Caco-2 (cell line): ENCODE results near the gene LCOR. TPM values are rescaled to one million over a fixed set of nuclear protein-coding genes. Genes with fewer than 3 reads are reported as not detected.
"Not testable (repeated sequence)": the region's sequence is repeated elsewhere in the genome, so short reads cannot be mapped to it uniquely, and the experiment has no call there.

ENCODE experiments used
- BruUV-seq: library from RNA; stranded (reverse); fragments of 400-500 nt; replicated peaks from 2 replicates; lab custom pipeline; 2021; lab: Mats Ljungman, UMichigan
- CTCF ChIA-PET: fragments of 300-600 bp; sonication (Branson Sonifier 250); formaldehyde crosslinking; loops from one replicate; lab custom pipeline; 2022; ENCODE audit warnings: antibody characterized with exemption; lab: Charles Lee
- POLR2A ChIA-PET: fragments of 300-600 bp; sonication (Branson Sonifier 250); formaldehyde crosslinking; loops from one replicate; lab custom pipeline; 2022; ENCODE audit warnings: antibody characterized with exemption; lab: Charles Lee
- DNase-seq, 2 experiments: peaks; one replicate each; pipeline versions ENCODE4 v3.0.0 to v3.0.0-alpha.2; 2020 to 2022
- H3K27me3 ChIP-seq: replicated peaks from 2 replicates; pipeline ENCODE4 v1.6.0; 2011; ENCODE audit warnings: low read length; ENCODE audit not compliant: control insufficient read depth, insufficient read depth
- H3K36me3 ChIP-seq: 2 replicates; pipeline ENCODE4 v1.5.1; 2011; ENCODE audit warnings: low read length; ENCODE audit not compliant: control insufficient read depth, insufficient read depth
- H3K4me1 ChIP-seq: fragments of 250-450 bp; sonication (Bioruptor Pico); 2 replicates; pipeline ENCODE4 v1.5.1; 2020; ENCODE audit warnings: mild to moderate bottlenecking
- H3K4me3 ChIP-seq: 2 replicates; pipeline ENCODE4 v1.5.1; 2011; ENCODE audit warnings: low read depth, mild to moderate bottlenecking, control low read depth, low read length
- H3K9me3 ChIP-seq: fragments of 250-450 bp; sonication (Bioruptor Pico); 2 replicates; pipeline ENCODE4 v1.5.1; 2020; ENCODE audit warnings: mild to moderate bottlenecking, moderate library complexity
- H3K27ac Mint-ChIP-seq: one replicate; pipeline ENCODE4 v1.8.0; 2022; ENCODE audit warnings: mixed read lengths; ENCODE audit not compliant: unreplicated experiment
- H3K27me3 Mint-ChIP-seq: one replicate; pipeline ENCODE4 v1.8.0; 2022; ENCODE audit warnings: mixed read lengths; ENCODE audit not compliant: insufficient read depth, unreplicated experiment
- H3K36me3 Mint-ChIP-seq: one replicate; pipeline ENCODE4 v1.8.0; 2022; ENCODE audit warnings: mild to moderate bottlenecking, mixed read lengths; ENCODE audit not compliant: insufficient read depth, unreplicated experiment
- H3K4me1 Mint-ChIP-seq: one replicate; pipeline ENCODE4 v1.8.0; 2022; ENCODE audit warnings: low read depth, mixed read lengths; ENCODE audit not compliant: unreplicated experiment
- H3K4me3 Mint-ChIP-seq: one replicate; pipeline ENCODE4 v1.8.0; 2022; ENCODE audit warnings: mild to moderate bottlenecking, moderate library complexity, mixed read lengths; ENCODE audit not compliant: unreplicated experiment
- H3K9me3 Mint-ChIP-seq: one replicate; pipeline ENCODE4 v1.8.0; 2022; ENCODE audit warnings: mixed read lengths; ENCODE audit not compliant: unreplicated experiment
- CTCF ChIP-seq, 2 experiments: fragments of 200-600 bp in 1 of 2; IDR thresholded peaks; 1 replicate in 1 of 2; 2 replicates in 1 of 2; pipeline versions ENCODE4 v1.5.1 to v1.8.0; 2011 to 2022; ENCODE audit warnings: antibody characterized with exemption in 1 of 2, control low read depth in 1 of 2, inconsistent platforms in 1 of 2, low read depth in 1 of 2, low read length in 1 of 2, mild to moderate bottlenecking in 1 of 2, moderate library complexity in 1 of 2; ENCODE audit not compliant: insufficient read depth in 1 of 2, severe bottlenecking in 1 of 2, unreplicated experiment in 1 of 2
- intact Hi-C: fragments of 100-400 bp; cut with micrococcal nuclease; formaldehyde crosslinking; loops from one replicate; pipeline ENCODE4 v1.10.0; 2022; ENCODE audit not compliant: unreplicated experiment
- total RNA-seq: library from RNA; stranded (reverse); gene quantifications from 2 replicates; pipeline ENCODE4 v1.2.3, GENCODE V29; 2022

LCOR gene
- total RNA-seq, 1 experiment from 2014 or later, result 51.8 TPM

- no peak overlapping the region for H3K4me3 Mint-ChIP-seq
- CTCF ChIA-PET, result no interaction called here
- peaks cover 38% of the 10 kb centered on the region for H3K36me3 Mint-ChIP-seq
- H3K9me3 Mint-ChIP-seq, result peaks cover 10% of the 10 kb centered on the region
- H3K27me3 Mint-ChIP-seq, result no peaks in the 10 kb centered on the region
- H3K9me3 ChIP-seq, result peaks cover 8% of the 10 kb centered on the region; the same call in 1 of the 2 replicates
- H3K27me3 ChIP-seq, result no peaks in the 10 kb centered on the region
- no peak for TF ChIP-seq CTCF (IDR thresholded peaks at IDR 0.05; ENCODE audit: insufficient read depth in 1 of 2, low read depth in 1 of 2, low read length in 1 of 2, severe bottlenecking in 1 of 2, unreplicated experiment in 1 of 2)
- H3K4me1 ChIP-seq, result peaks cover 3% of the 10 kb centered on the region; the same call in 1 of the 2 replicates
- no peak for DNase-seq
- H3K4me1 Mint-ChIP-seq, result no peaks in the 10 kb centered on the region
- H3K27ac Mint-ChIP-seq, result no peak overlapping the region
- no peaks in the 10 kb centered on the region; the same call in 1 of the 2 replicates for H3K36me3 ChIP-seq
- intact Hi-C loops, result no loop called here
- H3K4me3 ChIP-seq, result no peak overlapping the region
- BruUV-seq, result no TSS peak
- POLR2A ChIA-PET, result no interaction called here
These were observed 103.0 kb downstream of the LCOR start for GRCh38 chr10:96935148-96935547.

- ChIA-PET POLR2A (no interaction called here), CTCF (no interaction called here)
- no peak for TF ChIP-seq CTCF (IDR thresholded peaks at IDR 0.05; ENCODE audit: insufficient read depth in 1 of 2, low read depth in 1 of 2, low read length in 1 of 2, severe bottlenecking in 1 of 2, unreplicated experiment in 1 of 2)
- H3K4me3 ChIP-seq, result no peak overlapping the region
- H3K36me3 ChIP-seq, result no peaks in the 10 kb centered on the region; the same call in 1 of the 2 replicates
- no TSS peak for BruUV-seq
- H3K9me3 ChIP-seq, result peaks cover 8% of the 10 kb centered on the region; the same call in 1 of the 2 replicates
- no peaks in the 10 kb centered on the region for H3K27me3 Mint-ChIP-seq
- H3K4me1 Mint-ChIP-seq, result no peaks in the 10 kb centered on the region
- peaks cover 10% of the 10 kb centered on the region for H3K9me3 Mint-ChIP-seq
- intact Hi-C loops, result no loop called here
- H3K4me3 Mint-ChIP-seq, result no peak overlapping the region
- no peaks in the 10 kb centered on the region for H3K27me3 ChIP-seq
- H3K27ac Mint-ChIP-seq, result no peak overlapping the region
- peaks cover 39% of the 10 kb centered on the region for H3K36me3 Mint-ChIP-seq
- H3K4me1 ChIP-seq, result peaks cover 3% of the 10 kb centered on the region; the same call in 1 of the 2 replicates
- no peak for DNase-seq
These were observed 103.7 kb downstream of the LCOR start for GRCh38 chr10:96935810-96936209.

- H3K4me1 ChIP-seq, H3K4me3 ChIP-seq, BruUV-seq, H3K27me3 Mint-ChIP-seq, H3K4me1 Mint-ChIP-seq, POLR2A ChIA-PET, H3K27ac Mint-ChIP-seq, H3K9me3 ChIP-seq, CTCF ChIA-PET, DNase-seq, intact Hi-C loops, H3K36me3 ChIP-seq, H3K4me3 Mint-ChIP-seq, H3K27me3 ChIP-seq, H3K9me3 Mint-ChIP-seq: not testable (repeated sequence)
- H3K36me3 Mint-ChIP-seq, result peaks cover 25% of the 10 kb centered on the region
These were observed 111.1 kb downstream of the LCOR start for GRCh38 chr10:96943161-96943560.

GRCh38 chr10:96947036-96947435 is 114.9 kb downstream of the LCOR start:
- intact Hi-C loops, result no loop called here
- no peak overlapping the region for H3K4me3 Mint-ChIP-seq

More at GRCh38 chr10:96947036-96947435, 114.9 kb downstream of the LCOR start:
- no peaks in the 10 kb centered on the region for H3K9me3 ChIP-seq
- Mint-ChIP-seq H3K9me3 (no peaks in the 10 kb centered on the region), H3K27ac (no peak overlapping the region), H3K4me1 (no peaks in the 10 kb centered on the region), H3K27me3 (no peaks in the 10 kb centered on the region), H3K36me3 (peaks cover 17% of the 10 kb centered on the region)
- H3K4me3 ChIP-seq, result no peak overlapping the region
- ChIA-PET CTCF (no interaction called here), POLR2A (no interaction called here)
- no peaks in the 10 kb centered on the region for H3K27me3 ChIP-seq
- no peaks in the 10 kb centered on the region for H3K36me3 ChIP-seq
- no TSS peak for BruUV-seq
- H3K4me1 ChIP-seq, result no peaks in the 10 kb centered on the region
- no peak for DNase-seq
- no peak for TF ChIP-seq CTCF (IDR thresholded peaks at IDR 0.05; ENCODE audit: insufficient read depth in 1 of 2, low read depth in 1 of 2, low read length in 1 of 2, severe bottlenecking in 1 of 2, unreplicated experiment in 1 of 2)
